Stomach (tissue), 4 donors: ENCODE data around the gene DNAJC17.

Experiments used
- CTCF ChIP-seq, 7 experiments: fragments of 450-650 bp in 4 of 7; fragments of 200-600 bp in 3 of 7; sonication (generic) in 3 of 7; IDR thresholded peaks; one replicate each; pipeline ENCODE4 v1.5.1; 2016 to 2019; ENCODE audit warnings: antibody characterized with exemption in 7 of 7, control low read depth in 2 of 7, mild to moderate bottlenecking in 1 of 7
- EP300 ChIP-seq: sonication (generic); formaldehyde crosslinking; IDR thresholded peaks from one replicate; pipeline ENCODE4 v1.6.1; 2017; ENCODE audit warnings: antibody characterized with exemption
- POLR2A ChIP-seq, 4 donors: fragments of 450-650 bp; IDR thresholded peaks; one replicate each; pipeline ENCODE4 v1.6.1; 2016; ENCODE audit warnings: antibody characterized with exemption in 4 of 4, control low read depth in 2 of 4, mild to moderate bottlenecking in 1 of 4, moderate library complexity in 1 of 4
- POLR2AphosphoS5 ChIP-seq, 3 donors: sonication (generic); formaldehyde crosslinking; IDR thresholded peaks; one replicate each; pipeline ENCODE4 v1.6.1; 2016; ENCODE audit warnings: antibody characterized with exemption in 3 of 3

- TF ChIP-seq POLR2A (IDR thresholded peaks at IDR 0.05) (no peak), CTCF (IDR thresholded peaks at IDR 0.05) (no peak), POLR2AphosphoS5 (IDR thresholded peaks at IDR 0.05) (no peak), EP300 (no peak)
Measured at GRCh38 chr15:40838756-40839155, 31.5 kb upstream of the DNAJC17 start.
